Heart left ventricle (tissue), 16 donors: ENCODE data around the gene SPRR2E. TPM values are rescaled to one million over a fixed set of nuclear protein-coding genes. Genes with fewer than 3 reads are reported as not detected.
"Not testable (repeated sequence)": the region's sequence is repeated elsewhere in the genome, so short reads cannot be mapped to it uniquely, and the experiment has no call there.

ENCODE experiments used
- ATAC-seq, 4 donors: fragments of 200-7000 bp; cut with Tn5 transposase; one replicate each; pipeline ENCODE4 v1.9.1; 2020 to 2022; ENCODE audit warnings: moderate library complexity in 4 of 4, mild to moderate bottlenecking in 3 of 4, moderate number of reproducible peaks in 1 of 4
- DNase-seq, 5 donors: peaks; one replicate each; pipeline ENCODE4 v3.0.0-alpha.2; 2020
- H3K27ac ChIP-seq, 12 donors: fragments of 200-600 bp; sonication (generic) in 4 of 12; one replicate each; pipeline versions ENCODE4 v1.5.0 to v1.8.0; 2016 to 2022; ENCODE audit warnings: mild to moderate bottlenecking in 2 of 12
- H3K27me3 ChIP-seq, 9 donors: fragments of 200-600 bp; sonication (generic) in 2 of 9; one replicate each; pipeline versions ENCODE4 v1.5.1 to v1.8.0; 2016 to 2022; ENCODE audit warnings: mild to moderate bottlenecking in 3 of 9
- H3K36me3 ChIP-seq, 9 donors: fragments of 200-600 bp; sonication (generic) in 2 of 9; one replicate each; pipeline versions ENCODE4 v1.5.0 to v1.8.0; 2018 to 2022; ENCODE audit warnings: mild to moderate bottlenecking in 2 of 9
- H3K4me1 ChIP-seq, 12 donors: fragments of 200-600 bp; sonication (generic) in 4 of 12; one replicate each; pipeline versions ENCODE4 v1.5.0 to v1.8.0; 2016 to 2022; ENCODE audit warnings: mild to moderate bottlenecking in 3 of 12
- H3K4me3 ChIP-seq, 12 donors: fragments of 200-600 bp; sonication (generic) in 4 of 12; one replicate each; pipeline versions ENCODE4 v1.5.0 to v1.8.0; 2017 to 2022; ENCODE audit warnings: mild to moderate bottlenecking in 9 of 12, moderate library complexity in 4 of 12
- H3K9me3 ChIP-seq, 12 donors: fragments of 200-600 bp; sonication (generic) in 4 of 12; one replicate each; pipeline versions ENCODE4 v1.5.0 to v1.8.0; 2016 to 2022; ENCODE audit warnings: mild to moderate bottlenecking in 1 of 12
- POLR2A ChIP-seq, 2 donors: fragments of 450-650 bp; IDR thresholded peaks; one replicate each; pipeline ENCODE4 v1.6.1; 2017; ENCODE audit warnings: antibody characterized with exemption in 2 of 2, mild to moderate bottlenecking in 2 of 2, moderate library complexity in 2 of 2
- WGBS, 4 donors: extraction: QIAGEN DNeasy Blood & Tissue Kit in 2 of 4; methylation state at CpG; one replicate each; pipeline versions ENCODE4 v1.1.5 to v1.1.7; 2013 to 2018; 5-methylcytosine and 5-hydroxymethylcytosine counted together
- intact Hi-C, 10 donors: fragments of 100-400 bp; cut with DNase I; formaldehyde crosslinking; loops; one replicate each; pipeline versions ENCODE4 v1.11.1 to v1.14.2; 2022
- polyA plus RNA-seq, 2 donors: library from polyadenylated mRNA; stranded (reverse); fragments of 200-250 nt; gene quantifications; one replicate each; pipeline ENCODE4 v1.2.3, GENCODE V29; 2013
- total RNA-seq, 9 donors: library from RNA; depleted of rRNA in 2 of 9; stranded (reverse); fragments of >200 nt in 2 of 9; fragmentation: NEBNext Ultra II Directional in 3 of 9; extraction: Animal tissue kit (Norgen Biotek cat#: 25700) in 3 of 9; gene quantifications; one replicate each; pipeline versions ENCODE4 v1.1.0 to v1.2.4, GENCODE V29; 2016 to 2023
- TF ChIP-seq, protein P1 (sequence below), 12 donors: fragments of 200-600 bp; sonication (generic) in 4 of 12; IDR thresholded peaks; one replicate each; pipeline versions ENCODE4 v1.5.0 to v1.8.0; 2018 to 2022; ENCODE audit warnings: antibody characterized with exemption in 12 of 12, mild to moderate bottlenecking in 5 of 12
- donor health status: ischemic (EF 13 %, LVEDD 7.1; RV severe dilation, severe dysfunction).
- donor health status: healthy with polysubstance abuse.
- donor health status: DM: no; HTN: yes; CAD: no.
- donor health status: DM: no; HTN: no; CAD: no.
- donor health status: ischemic (EF 25% LVEDD 6.9; RV normal size, moderate dysfunction).
- donor health status: ischemic (EF 25% LVEDD 5.7; RV mildly dilated, moderate dysfunction).
- donor health status: healthy.
- donor health status: DM: yes; HTN: yes; CAD: no.
- donor health status: ischemic (EF 35%, LVEDD 5.7; RV mildly dilated, moderate dysfunction).
- donor health status: nonischemic (EF 11% LVEDD 7.7; RV severe dilation, severe dysfunction).
- donor health status: DM: yes; HTN: yes; CAD: no.
- donor health status: PGD.
- donor health status: ischemic (EF 29% LVEDD 5.4; RV normal size, mild dysfunction).
- donor health status: nonischemic (EF 23%, LVEDD 6.1; RV moderate dilation, normal function).

Gene SPRR2E
- total and polyA plus RNA-seq, 11 donors = 0.12 TPM; not detected in 10

DNA sequence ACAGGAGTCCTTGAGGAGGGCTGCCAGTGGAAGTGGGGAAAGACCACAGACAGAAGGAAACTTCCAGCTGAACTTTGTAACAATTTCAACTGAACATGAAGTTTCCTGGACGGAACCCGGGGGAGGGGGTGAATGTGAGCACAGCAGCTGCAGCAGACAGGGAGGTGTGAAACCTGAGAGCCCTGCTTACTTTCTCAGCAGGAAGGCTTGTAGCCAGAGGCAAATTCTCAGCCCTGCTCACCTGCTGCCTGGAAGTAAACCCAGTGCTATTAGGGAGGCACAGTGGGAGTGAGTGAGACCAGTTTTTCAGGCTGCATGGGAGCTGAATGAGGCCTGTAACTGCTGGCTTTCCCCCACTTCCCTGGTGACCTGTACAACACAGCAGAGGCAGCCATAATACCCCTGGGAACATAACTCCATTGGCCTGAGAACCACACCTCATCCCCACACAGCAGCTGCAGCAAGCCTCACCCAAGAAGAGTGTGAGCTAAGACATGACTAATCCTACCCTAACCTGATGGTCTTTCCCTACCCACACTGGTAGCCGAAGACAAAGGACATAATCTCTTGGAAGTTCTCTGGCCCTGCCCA, 28.6 kb upstream of the SPRR2E start:
- H3K27me3 ChIP-seq = no peaks in the 10 kb centered on the region
- WGBS, 4 donors = 27 to 37% (median 32%) methylated on average over 3 of the region's 3 CpGs
- TF ChIP-seq POLR2A (IDR thresholded peaks at IDR 0.05) = no peak
- TF ChIP-seq, protein P1, sequence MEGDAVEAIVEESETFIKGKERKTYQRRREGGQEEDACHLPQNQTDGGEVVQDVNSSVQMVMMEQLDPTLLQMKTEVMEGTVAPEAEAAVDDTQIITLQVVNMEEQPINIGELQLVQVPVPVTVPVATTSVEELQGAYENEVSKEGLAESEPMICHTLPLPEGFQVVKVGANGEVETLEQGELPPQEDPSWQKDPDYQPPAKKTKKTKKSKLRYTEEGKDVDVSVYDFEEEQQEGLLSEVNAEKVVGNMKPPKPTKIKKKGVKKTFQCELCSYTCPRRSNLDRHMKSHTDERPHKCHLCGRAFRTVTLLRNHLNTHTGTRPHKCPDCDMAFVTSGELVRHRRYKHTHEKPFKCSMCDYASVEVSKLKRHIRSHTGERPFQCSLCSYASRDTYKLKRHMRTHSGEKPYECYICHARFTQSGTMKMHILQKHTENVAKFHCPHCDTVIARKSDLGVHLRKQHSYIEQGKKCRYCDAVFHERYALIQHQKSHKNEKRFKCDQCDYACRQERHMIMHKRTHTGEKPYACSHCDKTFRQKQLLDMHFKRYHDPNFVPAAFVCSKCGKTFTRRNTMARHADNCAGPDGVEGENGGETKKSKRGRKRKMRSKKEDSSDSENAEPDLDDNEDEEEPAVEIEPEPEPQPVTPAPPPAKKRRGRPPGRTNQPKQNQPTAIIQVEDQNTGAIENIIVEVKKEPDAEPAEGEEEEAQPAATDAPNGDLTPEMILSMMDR (IDR thresholded peaks at IDR 0.05) = no peak
- ATAC-seq (no peak), DNase-seq (no peak)
- no peaks in the 10 kb centered on the region for H3K36me3 ChIP-seq
- H3K4me1 ChIP-seq = no peaks in the 10 kb centered on the region
- no peak overlapping the region for H3K4me3 ChIP-seq
- intact Hi-C loops = no loop called here
- peaks cover 0 to 22% (median 2%) of the 10 kb centered on the region in 12 donors for H3K9me3 ChIP-seq
- no peak overlapping the region for H3K27ac ChIP-seq

DNA sequence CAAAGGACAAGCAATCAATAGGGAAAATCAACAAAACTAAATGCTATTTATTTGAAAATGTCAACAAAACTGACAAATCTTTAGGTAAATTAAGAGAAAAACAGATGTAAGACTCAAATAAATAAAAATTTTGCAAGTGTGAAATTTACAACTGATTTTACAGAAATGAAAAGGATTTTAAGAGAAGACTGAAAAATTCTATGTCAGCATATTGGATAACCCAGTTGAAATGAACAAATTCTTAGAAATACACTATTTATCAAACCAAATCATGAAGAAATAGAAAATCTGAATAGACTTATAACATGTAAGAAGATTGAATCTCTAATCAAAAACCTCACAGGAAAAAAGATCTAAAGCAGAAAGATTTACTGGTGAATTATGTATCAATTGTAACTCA, 26.6 kb upstream of the SPRR2E start:
- Histone ChIP-seq H3K36me3 (no peaks in the 10 kb centered on the region), H3K4me1 (no peaks in the 10 kb centered on the region), H3K27me3 (no peaks in the 10 kb centered on the region), H3K9me3 (peaks cover 0 to 22% (median 2%) of the 10 kb centered on the region in 12 donors), H3K27ac (no peak overlapping the region), H3K4me3 (no peak overlapping the region)
- ATAC-seq = no peak
- intact Hi-C loops = no loop called here
- DNase-seq = no peak
- TF ChIP-seq, protein P1 (IDR thresholded peaks at IDR 0.05) = no peak
- no peak for TF ChIP-seq POLR2A (IDR thresholded peaks at IDR 0.05)

DNA sequence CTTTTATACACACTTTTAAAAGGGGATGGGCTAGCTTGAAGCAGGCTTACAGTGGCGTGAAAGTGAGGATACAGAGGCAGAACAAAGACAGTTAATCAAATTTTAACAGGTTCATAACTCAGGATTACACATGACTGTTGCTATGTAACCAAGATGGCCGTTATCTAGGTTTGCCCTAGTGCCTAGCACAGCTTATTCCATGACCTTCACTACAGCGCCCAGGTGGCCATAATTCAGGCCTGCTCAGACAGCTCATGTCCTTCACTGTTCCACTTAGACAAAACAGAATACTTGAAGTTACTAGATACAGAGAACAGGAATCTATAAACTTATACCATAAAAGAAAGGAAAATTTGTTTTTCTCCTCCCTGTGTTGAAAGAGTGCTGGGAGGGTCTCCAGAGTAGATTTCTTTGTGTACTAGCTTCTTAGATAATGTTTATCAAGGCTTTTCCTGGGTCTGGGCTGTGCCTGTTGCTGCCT, 25.2 kb upstream of the SPRR2E start:
- DNase-seq = no peak
- no peaks in the 10 kb centered on the region for H3K36me3 ChIP-seq
- intact Hi-C loops = no loop called here
- no peak overlapping the region for H3K27ac ChIP-seq
- no peaks in the 10 kb centered on the region for H3K4me1 ChIP-seq
- H3K4me3 ChIP-seq = no peak overlapping the region
- no peaks in the 10 kb centered on the region for H3K27me3 ChIP-seq
- no peak for ATAC-seq
- 49 to 66% (median 55%) methylated on average over 3 of the region's 3 CpGs for WGBS, 4 donors
- H3K9me3 ChIP-seq = peaks cover 0 to 9% (median 0%) of the 10 kb centered on the region in 12 donors
- TF ChIP-seq, protein P1 (IDR thresholded peaks at IDR 0.05) = no peak
- no peak for TF ChIP-seq POLR2A (IDR thresholded peaks at IDR 0.05)

DNA sequence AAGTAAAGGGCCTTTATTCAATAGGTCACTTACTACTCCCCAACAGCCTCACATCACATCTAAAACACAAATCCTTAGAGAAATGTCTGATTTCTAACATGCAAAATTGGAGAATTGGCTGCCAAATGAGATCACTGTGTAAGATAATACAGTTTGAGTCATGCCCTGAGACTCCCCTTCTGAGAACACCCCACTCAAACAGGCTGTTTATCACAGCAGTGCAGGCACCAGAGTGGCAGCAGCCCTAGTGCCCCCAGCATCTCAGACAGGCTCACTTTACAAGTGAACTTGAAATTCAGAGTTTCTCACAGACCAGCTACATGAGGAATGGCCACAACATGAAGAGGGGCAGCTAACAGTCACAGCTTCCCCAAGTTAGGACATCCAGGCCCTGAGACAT, 20.9 kb upstream of the SPRR2E start:
- intact Hi-C loops, H3K4me1 ChIP-seq, H3K36me3 ChIP-seq, H3K4me3 ChIP-seq, H3K27ac ChIP-seq, H3K9me3 ChIP-seq, ATAC-seq, DNase-seq, H3K27me3 ChIP-seq: not testable (repeated sequence)

DNA sequence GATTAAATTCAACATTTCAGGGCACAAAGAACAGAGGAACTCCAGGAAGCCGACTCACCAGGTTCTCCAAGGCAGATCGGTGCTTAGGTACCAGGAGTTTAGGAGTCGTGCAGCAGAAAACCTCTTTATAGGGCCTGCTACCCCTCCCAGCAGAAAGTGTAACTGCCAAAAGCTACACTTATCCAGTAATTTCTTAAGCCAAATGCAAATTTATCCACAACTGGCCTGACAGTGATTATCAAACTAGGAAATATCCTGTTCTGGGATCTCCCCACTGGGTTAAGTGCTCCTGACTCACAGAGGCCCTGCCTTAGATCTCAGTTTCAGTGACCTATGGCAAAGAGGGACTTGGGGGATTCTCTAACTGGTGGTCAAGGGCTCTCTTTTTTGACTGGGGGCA, 19.1 kb upstream of the SPRR2E start, which contains the start of gene SPRR2F:
Gene SPRR2F, minus strand, starts transcription at position 101 of the 400 bp plus-strand sequence. CDS start 783 bp downstream, outside the sequence.
- Histone ChIP-seq H3K9me3 (peaks cover 0 to 2% (median 0%) of the 10 kb centered on the region in 12 donors), H3K4me1 (no peaks in the 10 kb centered on the region), H3K36me3 (no peaks in the 10 kb centered on the region), H3K27me3 (no peaks in the 10 kb centered on the region), H3K27ac (no peak within 1 kb of the TSS), H3K4me3 (no peak within 1 kb of the TSS)
- TF ChIP-seq, protein P1 (IDR thresholded peaks at IDR 0.05) = no peak
- TF ChIP-seq POLR2A (IDR thresholded peaks at IDR 0.05) = no peak
- DNase-seq = no peak
- 65 to 85% (median 79%) methylated on average over 3 of the region's 3 CpGs for WGBS, 4 donors
- ATAC-seq = no peak
- intact Hi-C loops = no loop called here

DNA sequence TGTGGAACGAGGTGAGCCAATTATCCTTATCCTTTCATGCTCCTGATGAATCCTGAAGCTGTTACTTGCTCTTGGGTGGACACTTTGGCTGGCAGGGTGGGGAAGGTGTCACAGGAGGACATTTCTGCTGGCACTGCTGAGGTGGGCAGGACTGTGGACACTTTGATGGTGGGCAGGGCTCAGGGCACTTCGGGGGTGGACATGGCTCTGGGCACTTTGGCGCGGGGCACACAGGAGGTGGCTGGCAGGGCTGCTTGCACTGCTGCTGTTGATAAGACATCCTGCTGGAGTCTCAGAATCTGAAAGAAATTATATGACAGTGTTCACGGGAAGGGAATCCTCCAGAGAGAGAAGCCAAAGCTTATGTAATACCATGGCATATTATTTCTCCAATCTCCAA, 18.1 kb upstream of the SPRR2E start:
- DNase-seq, H3K27me3 ChIP-seq, ATAC-seq, H3K36me3 ChIP-seq, H3K9me3 ChIP-seq, H3K27ac ChIP-seq, intact Hi-C loops, H3K4me3 ChIP-seq, H3K4me1 ChIP-seq: not testable (repeated sequence)
- 70 to 78% (median 73%) methylated on average over 5 of the region's 5 CpGs for WGBS, 4 donors
